Endothelial cell of umbilical vein (primary cell): ENCODE results near the gene TNIK.

Source experiments
- CTCF ChIP-seq, 2 donors: IDR thresholded peaks; 1 replicate in 1 of 2; 2 replicates in 1 of 2; pipeline ENCODE4 v1.5.1; 2011; ENCODE audit warnings: low read length in 2 of 2, mild to moderate bottlenecking in 2 of 2, moderate library complexity in 2 of 2, control low read depth in 1 of 2, inconsistent platforms in 1 of 2, low read depth in 1 of 2; ENCODE audit not compliant: insufficient read depth in 1 of 2; ENCODE audit errors: extremely low read depth in 1 of 2
- EZH2 ChIP-seq: IDR thresholded peaks from 2 replicates; pipeline ENCODE4 v1.6.1; 2012; ENCODE audit warnings: borderline replicate concordance, low read depth, mild to moderate bottlenecking, moderate library complexity, low read length, inconsistent platforms; ENCODE audit not compliant: severe bottlenecking
- FOS ChIP-seq: IDR thresholded peaks from 2 replicates; pipeline ENCODE4 v1.6.1; 2011; ENCODE audit warnings: mild to moderate bottlenecking, low read length, moderate library complexity, borderline replicate concordance; ENCODE audit not compliant: insufficient read depth
- GATA2 ChIP-seq: IDR thresholded peaks from 2 replicates; pipeline ENCODE4 v1.7.0; 2011; ENCODE audit warnings: low read depth, mild to moderate bottlenecking, moderate library complexity, mixed read lengths, low read length; ENCODE audit not compliant: insufficient read length, insufficient read depth
- JUN ChIP-seq: IDR thresholded peaks from 2 replicates; pipeline ENCODE4 v1.6.1; 2011; ENCODE audit warnings: borderline replicate concordance, low read depth; ENCODE audit not compliant: insufficient read length, insufficient read depth
- POLR2AphosphoS5 ChIP-seq: IDR thresholded peaks from 2 replicates; pipeline ENCODE4 v1.6.1; 2012; ENCODE audit warnings: low read depth, mild to moderate bottlenecking, control low read depth, low read length, moderate library complexity; ENCODE audit not compliant: insufficient read depth

- TF ChIP-seq CTCF (IDR thresholded peaks at IDR 0.05; ENCODE audit: extremely low read depth in 1 of 2, insufficient read depth in 1 of 2, low read depth in 1 of 2, low read length in 2 of 2) (no peak), EZH2 (no peak), FOS (no peak), GATA2 (no peak), POLR2AphosphoS5 (no peak), JUN (no peak)
Measured at GRCh38 chr3:171159024-171159821, 301.0 kb downstream of the TNIK start.
